MM.1S (cell line): ENCODE measurements around the gene RFC1.

Source experiments
- CTCF ChIP-seq: fragments of 300-600 bp; sonication (generic); IDR thresholded peaks from 2 replicates; pipeline ENCODE4 v1.5.1; 2016; ENCODE audit warnings: antibody characterized with exemption, low read length, mixed read lengths
- EZH2phosphoT487 ChIP-seq: fragments of 300-600 bp; sonication (generic); IDR thresholded peaks from 2 replicates; pipeline ENCODE4 v1.6.1; 2018; ENCODE audit warnings: antibody characterized with exemption, low read length

GRCh38 chr4:39357002-39357401, 9.2 kb downstream of the RFC1 start:
- no peak for TF ChIP-seq CTCF
- TF ChIP-seq EZH2phosphoT487: no peak
